Measurements from ENCODE around the gene SERPINH1. TPM values are rescaled to one million over a fixed set of nuclear protein-coding genes. Genes with fewer than 3 reads are reported as not detected.

SERPINH1 gene
- polyA plus RNA-seq, 3 donors, result 1.6 to 4.6 (median 2.1) TPM

- whole genome bisulfite sequencing (ENCODE audit: insufficient coverage), result 89% methylated on average over 8 of the region's 9 CpGs
- Mint-ChIP-seq H3K4me3 (no peak overlapping the region), H3K4me1 (peaks cover 22% of the 10 kb centered on the region), H3K27ac (no peak overlapping the region), H3K9me3 (peaks cover 0 to 5% (median 0%) of the 10 kb centered on the region in 7 donors), H3K36me3 (peaks cover 0 to 5% of the 10 kb centered on the region in 2 donors), H3K27me3 (ENCODE audit: low read depth in 3 of 3) (peaks cover 8 to 22% (median 8%) of the 10 kb centered on the region in 3 donors)
- no peak overlapping the region for H3K4me3 ChIP-seq (replicated peaks in 1 of 3; ENCODE audit: low read depth in 2 of 3, low read length in 3 of 3)
- no peaks in the 10 kb centered on the region for H3K79me2 ChIP-seq (ENCODE audit: insufficient read depth, low read length)
- peaks cover 0 to 1% of the 10 kb centered on the region in 2 donors for H3K36me3 ChIP-seq (replicated peaks in 1 of 2; ENCODE audit: control insufficient read depth in 1 of 2, insufficient read depth in 2 of 2, low read length in 2 of 2)
- no peak for DNase-seq
- H3K9ac ChIP-seq (ENCODE audit: insufficient read depth, low read length, poor library complexity, severe bottlenecking), result no peak overlapping the region
- H3K27ac ChIP-seq (ENCODE audit: low read depth in 1 of 2, low read length in 2 of 2), result no peak overlapping the region
- H2AFZ ChIP-seq (ENCODE audit: insufficient read depth, low read depth, low read length, poor library complexity, severe bottlenecking), result no peak overlapping the region
- H3K9me3 ChIP-seq (replicated peaks in 1 of 2; ENCODE audit: control insufficient read depth in 1 of 2, insufficient read depth in 1 of 2, low read length in 2 of 2), result no peaks in the 10 kb centered on the region
- H3K4me2 ChIP-seq (replicated peaks; ENCODE audit: extremely low read depth, low read length, poor library complexity, severe bottlenecking), result no peak overlapping the region
- TF ChIP-seq, protein P1, sequence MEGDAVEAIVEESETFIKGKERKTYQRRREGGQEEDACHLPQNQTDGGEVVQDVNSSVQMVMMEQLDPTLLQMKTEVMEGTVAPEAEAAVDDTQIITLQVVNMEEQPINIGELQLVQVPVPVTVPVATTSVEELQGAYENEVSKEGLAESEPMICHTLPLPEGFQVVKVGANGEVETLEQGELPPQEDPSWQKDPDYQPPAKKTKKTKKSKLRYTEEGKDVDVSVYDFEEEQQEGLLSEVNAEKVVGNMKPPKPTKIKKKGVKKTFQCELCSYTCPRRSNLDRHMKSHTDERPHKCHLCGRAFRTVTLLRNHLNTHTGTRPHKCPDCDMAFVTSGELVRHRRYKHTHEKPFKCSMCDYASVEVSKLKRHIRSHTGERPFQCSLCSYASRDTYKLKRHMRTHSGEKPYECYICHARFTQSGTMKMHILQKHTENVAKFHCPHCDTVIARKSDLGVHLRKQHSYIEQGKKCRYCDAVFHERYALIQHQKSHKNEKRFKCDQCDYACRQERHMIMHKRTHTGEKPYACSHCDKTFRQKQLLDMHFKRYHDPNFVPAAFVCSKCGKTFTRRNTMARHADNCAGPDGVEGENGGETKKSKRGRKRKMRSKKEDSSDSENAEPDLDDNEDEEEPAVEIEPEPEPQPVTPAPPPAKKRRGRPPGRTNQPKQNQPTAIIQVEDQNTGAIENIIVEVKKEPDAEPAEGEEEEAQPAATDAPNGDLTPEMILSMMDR (IDR thresholded peaks at IDR 0.05), result no peak
- intact Hi-C loops (cut with micrococcal nuclease), result no loop called here
- peaks cover 5 to 12% of the 10 kb centered on the region in 2 donors for H3K27me3 ChIP-seq (ENCODE audit: control insufficient read depth in 2 of 2, insufficient read depth in 2 of 2, low read length in 2 of 2)
- peaks cover 11 to 21% of the 10 kb centered on the region in 2 donors for H3K4me1 ChIP-seq (ENCODE audit: control insufficient read depth in 1 of 2, insufficient read depth in 2 of 2, low read length in 2 of 2)
- no peaks in the 10 kb centered on the region for H4K20me1 ChIP-seq (ENCODE audit: insufficient read depth, low read length)
Measured at GRCh38 chr11:75563978-75564552, 2.0 kb downstream of the SERPINH1 start.

DNA sequence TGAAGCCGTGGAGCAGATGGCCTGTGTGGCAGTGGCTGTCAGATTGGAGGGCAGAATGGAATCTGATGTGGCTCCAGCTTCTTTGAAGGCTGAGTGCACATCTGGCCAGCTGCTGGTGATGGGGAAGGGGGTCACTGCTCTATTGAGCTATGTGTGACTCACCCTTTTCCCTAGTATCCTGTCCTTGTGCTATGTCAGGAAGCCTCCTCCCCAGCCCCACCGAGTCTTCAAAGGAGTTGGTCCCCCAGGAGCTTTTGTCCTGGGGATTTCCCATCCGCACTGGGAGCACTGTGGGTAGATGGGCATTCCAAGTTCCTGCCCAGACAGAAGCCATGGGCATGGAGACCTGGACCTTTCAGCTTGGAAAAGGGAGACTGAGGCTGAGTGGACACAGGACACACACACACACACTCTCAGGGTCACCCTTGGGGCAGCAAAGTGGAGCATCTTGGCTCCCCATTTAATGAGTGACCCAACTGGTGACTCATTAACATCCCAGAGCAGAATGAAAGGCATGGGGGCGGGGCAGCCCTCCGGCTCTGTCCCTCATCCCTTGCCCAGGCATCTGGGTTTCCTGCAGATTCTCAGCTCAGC lies 3.3 kb downstream of the SERPINH1 start:
- intact Hi-C loops (cut with micrococcal nuclease), result no loop called here

More for the DNA sequence above, 3.3 kb downstream of the SERPINH1 start:
- Histone ChIP-seq H3K27me3 (ENCODE audit: control insufficient read depth in 2 of 2, insufficient read depth in 2 of 2, low read length in 2 of 2) (peaks cover 5 to 12% of the 10 kb centered on the region in 2 donors), H3K79me2 (ENCODE audit: insufficient read depth, low read length) (no peaks in the 10 kb centered on the region), H3K4me3 (replicated peaks in 1 of 3; ENCODE audit: low read depth in 2 of 3, low read length in 3 of 3) (no peak overlapping the region), H3K4me1 (ENCODE audit: control insufficient read depth in 1 of 2, insufficient read depth in 2 of 2, low read length in 2 of 2) (peaks cover 11 to 21% of the 10 kb centered on the region in 2 donors), H2AFZ (ENCODE audit: insufficient read depth, low read depth, low read length, poor library complexity, severe bottlenecking) (no peak overlapping the region), H3K9ac (ENCODE audit: insufficient read depth, low read length, poor library complexity, severe bottlenecking) (no peak overlapping the region), H4K20me1 (ENCODE audit: insufficient read depth, low read length) (no peaks in the 10 kb centered on the region), H3K27ac (ENCODE audit: low read depth in 1 of 2, low read length in 2 of 2) (no peak overlapping the region), H3K9me3 (replicated peaks in 1 of 2; ENCODE audit: control insufficient read depth in 1 of 2, insufficient read depth in 1 of 2, low read length in 2 of 2) (no peaks in the 10 kb centered on the region), H3K4me2 (replicated peaks; ENCODE audit: extremely low read depth, low read length, poor library complexity, severe bottlenecking) (no peak overlapping the region), H3K36me3 (replicated peaks in 1 of 2; ENCODE audit: control insufficient read depth in 1 of 2, insufficient read depth in 2 of 2, low read length in 2 of 2) (peaks cover 0 to 5% of the 10 kb centered on the region in 2 donors)
- H3K4me1 Mint-ChIP-seq, result peaks cover 22% of the 10 kb centered on the region
- no peak for DNase-seq
- 87% methylated on average over 4 of the region's 5 CpGs for WGBS (ENCODE audit: insufficient coverage)
- TF ChIP-seq, protein P1 (IDR thresholded peaks at IDR 0.05), result no peak
- H3K36me3 Mint-ChIP-seq, result peaks cover 2 to 5% of the 10 kb centered on the region in 2 donors
- H3K9me3 Mint-ChIP-seq, result peaks cover 0 to 5% (median 0%) of the 10 kb centered on the region in 7 donors
- H3K4me3 Mint-ChIP-seq, result no peak overlapping the region
- no peak overlapping the region for H3K27ac Mint-ChIP-seq
- peaks cover 8 to 16% (median 8%) of the 10 kb centered on the region in 3 donors for H3K27me3 Mint-ChIP-seq (ENCODE audit: low read depth in 3 of 3)
